Activated T-helper 2 cell treated with anti-CD3 and anti-CD28 coated beads, Interferon-gamma antibody, Interleukin-2, Interleukin-4, amounts not matched to agents 10 μg/mL and 5 μg/mL and 100 μg/mL, durations not matched to agents 14 hours and 24 hours and 36 hours (primary cell): ENCODE results near the gene OR6J1. TPM values are rescaled to one million over a fixed set of nuclear protein-coding genes. Genes with fewer than 3 reads are reported as not detected.
"Not testable (repeated sequence)": the region's sequence is repeated elsewhere in the genome, so short reads cannot be mapped to it uniquely, and the experiment has no call there.

Experiments used
- DNase-seq: peaks from one replicate; pipeline ENCODE4 v3.0.0; 2021; ENCODE audit warnings: low spot score
- H3K27ac Mint-ChIP-seq: one replicate; pipeline ENCODE4 v1.8.0; 2021; ENCODE audit warnings: mixed read lengths
- H3K27me3 Mint-ChIP-seq: one replicate; pipeline ENCODE4 v1.8.0; 2021; ENCODE audit warnings: low read depth, mixed read lengths
- H3K36me3 Mint-ChIP-seq: one replicate; pipeline ENCODE4 v1.8.0; 2021; ENCODE audit warnings: low read depth, mixed read lengths
- H3K4me1 Mint-ChIP-seq: one replicate; pipeline ENCODE4 v1.8.0; 2021; ENCODE audit warnings: low read depth, mixed read lengths
- H3K4me3 Mint-ChIP-seq: one replicate; pipeline ENCODE4 v1.8.0; 2021; ENCODE audit warnings: low read depth, mild to moderate bottlenecking, moderate library complexity, mixed read lengths
- H3K9me3 Mint-ChIP-seq: one replicate; pipeline ENCODE4 v1.8.0; 2021; ENCODE audit warnings: mixed read lengths
- intact Hi-C: fragments of 100-400 bp; cut with micrococcal nuclease; formaldehyde crosslinking; loops from one replicate; pipeline ENCODE4 v1.15.1; 2023
- total RNA-seq: library from RNA; stranded (reverse); gene quantifications from 2 replicates; pipeline ENCODE4 v1.2.3, GENCODE V29; 2022

Gene OR6J1
- total RNA-seq, 1 donor from 2014 or later = not detected

- peak overlapping the region; percentile 87 for H3K4me3 Mint-ChIP-seq
- no peaks in the 10 kb centered on the region for H3K9me3 Mint-ChIP-seq
- intact Hi-C loops = loop anchor here (1.0 kb wide), 1 partner anchor 8 kb away; the partner anchor contains the start of gene DAD1
- peaks cover 16% of the 10 kb centered on the region for H3K27me3 Mint-ChIP-seq
- H3K27ac Mint-ChIP-seq = peak overlapping the region; percentile 79
- peaks cover 10% of the 10 kb centered on the region for H3K36me3 Mint-ChIP-seq
- peaks cover 49% of the 10 kb centered on the region for H3K4me1 Mint-ChIP-seq
- no peak for DNase-seq
Observed at GRCh38 chr14:22597771-22598098, 46.4 kb downstream of the OR6J1 start.

- Mint-ChIP-seq H3K4me1 (peaks cover 51% of the 10 kb centered on the region), H3K27ac (no peak overlapping the region), H3K27me3 (peaks cover 16% of the 10 kb centered on the region), H3K4me3 (peak overlapping the region; percentile 87), H3K36me3 (peaks cover 5% of the 10 kb centered on the region), H3K9me3 (no peaks in the 10 kb centered on the region)
- DNase-seq = no peak
- intact Hi-C loops = no loop called here
Observed at GRCh38 chr14:22597265-22597664, 46.9 kb downstream of the OR6J1 start.

GRCh38 chr14:22596354-22596879 is 47.7 kb downstream of the OR6J1 start:
- Mint-ChIP-seq H3K4me3 (no peak overlapping the region), H3K9me3 (no peaks in the 10 kb centered on the region), H3K4me1 (peaks cover 46% of the 10 kb centered on the region), H3K27ac (no peak overlapping the region), H3K27me3 (peaks cover 16% of the 10 kb centered on the region), H3K36me3 (no peaks in the 10 kb centered on the region)
- intact Hi-C loops = no loop called here
- no peak for DNase-seq

- no peak overlapping the region for H3K4me3 Mint-ChIP-seq
- no peak overlapping the region for H3K27ac Mint-ChIP-seq
- no peaks in the 10 kb centered on the region for H3K9me3 Mint-ChIP-seq
- H3K36me3 Mint-ChIP-seq = no peaks in the 10 kb centered on the region
- no peak for DNase-seq
- intact Hi-C loops = no loop called here
- H3K4me1 Mint-ChIP-seq = peaks cover 39% of the 10 kb centered on the region
- peaks cover 16% of the 10 kb centered on the region for H3K27me3 Mint-ChIP-seq
Observed at GRCh38 chr14:22594156-22594716, 49.9 kb downstream of the OR6J1 start.

- H3K27me3 Mint-ChIP-seq = peaks cover 16% of the 10 kb centered on the region
- no peak overlapping the region for H3K27ac Mint-ChIP-seq
- H3K36me3 Mint-ChIP-seq = no peaks in the 10 kb centered on the region
- H3K4me3 Mint-ChIP-seq = no peak overlapping the region
- DNase-seq = no peak
- H3K4me1 Mint-ChIP-seq = peaks cover 32% of the 10 kb centered on the region
- H3K9me3 Mint-ChIP-seq = no peaks in the 10 kb centered on the region
- intact Hi-C loops = no loop called here
Observed at GRCh38 chr14:22593601-22594000, 50.6 kb downstream of the OR6J1 start.

GRCh38 chr14:22593189-22593588 is 51.0 kb downstream of the OR6J1 start:
- intact Hi-C loops = no loop called here

GRCh38 chr14:22589096-22589839 is 54.9 kb downstream of the OR6J1 start, which contains the start of gene DAD1:
DAD1 (minus strand) TSS chr14:22589224; CDS start chr14:22589157, 67 bp downstream.
- Mint-ChIP-seq H3K4me1 (peaks cover 51% of the 10 kb centered on the region), H3K27me3 (peaks cover 10% of the 10 kb centered on the region), H3K27ac (peak within 1 kb of the TSS; percentile 95), H3K9me3 (no peaks in the 10 kb centered on the region), H3K4me3 (peak within 1 kb of the TSS; percentile 88), H3K36me3 (peaks cover 33% of the 10 kb centered on the region)
- peak; percentile 100 for DNase-seq
- intact Hi-C loops = loop anchor here (1.0 to 5.0 kb wide), 8 partner anchors 9 to 340 kb away; partner anchors contain the start of genes ABHD4, LRP10, OXA1L and PRMT5

More at GRCh38 chr14:22593189-22593588, 51.0 kb downstream of the OR6J1 start:
- peaks cover 16% of the 10 kb centered on the region for H3K27me3 Mint-ChIP-seq
- H3K9me3 Mint-ChIP-seq = no peaks in the 10 kb centered on the region
- DNase-seq = no peak
- no peak overlapping the region for H3K4me3 Mint-ChIP-seq
- H3K27ac Mint-ChIP-seq = no peak overlapping the region
- peaks cover 31% of the 10 kb centered on the region for H3K4me1 Mint-ChIP-seq
- peaks cover under 1% of the 10 kb centered on the region for H3K36me3 Mint-ChIP-seq

- Mint-ChIP-seq H3K27ac (peak overlapping the region; percentile 95), H3K4me1 (peaks cover 53% of the 10 kb centered on the region), H3K4me3 (peak overlapping the region; percentile 88), H3K36me3 (peaks cover 37% of the 10 kb centered on the region), H3K9me3 (no peaks in the 10 kb centered on the region), H3K27me3 (peaks cover 6% of the 10 kb centered on the region)
- DNase-seq = no peak
- intact Hi-C loops = loop anchor here (1.0 to 5.0 kb wide), 8 partner anchors 10 to 340 kb away; partner anchors contain the start of genes ABHD4, LRP10, OXA1L and PRMT5
Observed at GRCh38 chr14:22588526-22589095, 55.5 kb downstream of the OR6J1 start.

GRCh38 chr14:22587677-22588422 is 56.3 kb downstream of the OR6J1 start:
- not testable (repeated sequence) for H3K27me3 Mint-ChIP-seq, H3K9me3 Mint-ChIP-seq, DNase-seq
- intact Hi-C loops = loop anchor here (2.0 to 5.0 kb wide), 4 partner anchors 17 to 341 kb away; partner anchors contain the start of genes LRP10 and PRMT5
- Mint-ChIP-seq H3K4me1 (peaks cover 58% of the 10 kb centered on the region), H3K27ac (peak overlapping the region; percentile 95), H3K36me3 (peaks cover 45% of the 10 kb centered on the region), H3K4me3 (peak overlapping the region; percentile 88)

GRCh38 chr14:22587247-22587646 is 56.9 kb downstream of the OR6J1 start:
- no peaks in the 10 kb centered on the region for H3K27me3 Mint-ChIP-seq
- peak overlapping the region; percentile 76 for H3K27ac Mint-ChIP-seq
- H3K4me3 Mint-ChIP-seq = peak overlapping the region; percentile 88
- DNase-seq = no peak
- intact Hi-C loops = loop anchor here (5.0 kb wide), 1 partner anchor 265 kb away; no protein-coding TSS in a partner anchor
- peaks cover 49% of the 10 kb centered on the region for H3K36me3 Mint-ChIP-seq
- peaks cover 58% of the 10 kb centered on the region for H3K4me1 Mint-ChIP-seq
- no peaks in the 10 kb centered on the region for H3K9me3 Mint-ChIP-seq

- no peaks in the 10 kb centered on the region for H3K9me3 Mint-ChIP-seq
- peaks cover 61% of the 10 kb centered on the region for H3K4me1 Mint-ChIP-seq
- DNase-seq = no peak
- H3K27ac Mint-ChIP-seq = peak overlapping the region; percentile 81
- H3K4me3 Mint-ChIP-seq = peak overlapping the region; percentile 45
- peaks cover 62% of the 10 kb centered on the region for H3K36me3 Mint-ChIP-seq
- intact Hi-C loops = no loop called here
- no peaks in the 10 kb centered on the region for H3K27me3 Mint-ChIP-seq
Observed at GRCh38 chr14:22583994-22584393, 60.2 kb downstream of the OR6J1 start.
